SH-SY5Y (cell line): ENCODE data around the gene SETD5.

ENCODE experiments used
- GATA2 ChIP-seq: IDR thresholded peaks from 2 replicates; pipeline ENCODE4 v1.6.1; 2011; ENCODE audit warnings: mild to moderate bottlenecking, low read depth, low read length
- GATA3 ChIP-seq: IDR thresholded peaks from 2 replicates; pipeline ENCODE4 v1.6.1; 2011; ENCODE audit warnings: low read depth, mild to moderate bottlenecking, low read length, moderate library complexity

DNA sequence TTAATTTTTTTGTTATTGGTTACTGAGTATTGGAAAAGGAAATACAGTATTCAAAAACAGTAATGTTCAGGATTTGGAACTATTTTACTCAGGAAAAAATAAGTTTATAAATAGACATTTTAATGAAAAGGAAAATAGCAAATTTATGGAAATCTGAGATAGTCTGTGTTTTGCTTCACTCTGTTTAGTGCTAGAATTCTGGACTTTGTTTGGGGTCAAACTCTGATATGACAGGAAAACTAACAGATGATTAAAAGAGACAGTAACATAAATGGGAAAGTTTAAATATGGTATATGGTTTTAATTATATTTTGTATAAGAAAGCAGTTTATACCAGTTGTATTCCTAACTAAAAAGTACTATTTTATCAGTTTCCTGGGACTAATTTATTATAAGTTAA lies 17.4 kb downstream of the SETD5 start:
- TF ChIP-seq GATA3 (no peak), GATA2 (no peak)
